NCI-H1105 (cell line): ENCODE results near the gene BCL11A.
A peak's percentile ranks its signal among the peaks of the same experiment; 100 is the strongest.

Experiments
- DNase-seq: peaks from one replicate; lab custom pipeline; 2025; lab: John Stamatoyannopoulos, UW

BCL11A gene

GRCh38 chr2:60558536-60558935 is 5.1 kb upstream of the BCL11A start:
- DNase-seq = no peak

GRCh38 chr2:60557486-60557864 is 4.0 kb upstream of the BCL11A start:
- no peak for DNase-seq

- DNase-seq = no peak
Observed at GRCh38 chr2:60556576-60557485, 3.4 kb upstream of the BCL11A start.

GRCh38 chr2:60556175-60556574 is 2.7 kb upstream of the BCL11A start:
- no peak for DNase-seq

GRCh38 chr2:60555783-60556139 is 2.3 kb upstream of the BCL11A start:
- no peak for DNase-seq

- DNase-seq = peak; percentile 59
Observed at GRCh38 chr2:60555066-60555782, 1.8 kb upstream of the BCL11A start.

- no peak for DNase-seq
Observed at GRCh38 chr2:60554646-60555065, 1.2 kb upstream of the BCL11A start.

GRCh38 chr2:60554074-60554645 is 706 bp upstream of the BCL11A start:
- DNase-seq = no peak

GRCh38 chr2:60552851-60553494 is 481 bp downstream of the BCL11A start:
- no peak for DNase-seq

- no peak for DNase-seq
Observed at GRCh38 chr2:60552078-60552850, 1.2 kb downstream of the BCL11A start.

- DNase-seq = peak; percentile 24
Observed at GRCh38 chr2:60551240-60552077, 2.0 kb downstream of the BCL11A start.

- DNase-seq = no peak
Observed at GRCh38 chr2:60550984-60551239, 2.5 kb downstream of the BCL11A start.

- DNase-seq = peak; percentile 71
Observed at GRCh38 chr2:60550178-60550983, 3.1 kb downstream of the BCL11A start.

GRCh38 chr2:60549928-60550177 is 3.6 kb downstream of the BCL11A start:
- no peak for DNase-seq

GRCh38 chr2:60549238-60549927 is 4.1 kb downstream of the BCL11A start:
- no peak for DNase-seq

- DNase-seq = no peak
Observed at GRCh38 chr2:60548845-60549237, 4.6 kb downstream of the BCL11A start.

- no peak for DNase-seq
Observed at GRCh38 chr2:60548311-60548710, 5.1 kb downstream of the BCL11A start.

- DNase-seq = no peak
Observed at GRCh38 chr2:60547841-60548240, 5.6 kb downstream of the BCL11A start.

GRCh38 chr2:60546756-60547420 is 6.6 kb downstream of the BCL11A start:
- DNase-seq = no peak
